Fibroblast of peridontal ligament (primary cell): ENCODE data around the gene RNF182.
A peak's percentile ranks its signal among the peaks of the same experiment; 100 is the strongest.
"Not testable (repeated sequence)": the region's sequence is repeated elsewhere in the genome, so short reads cannot be mapped to it uniquely, and the experiment has no call there.

ENCODE experiments used
- DNase-seq: peaks from one replicate; pipeline ENCODE4 v3.0.0-alpha.2; 2010; ENCODE audit errors: extremely low read depth

Gene RNF182

GRCh38 chr6:13965582-13966127 lies 40.9 kb downstream of the RNF182 start:
- DNase-seq = no peak

- no peak for DNase-seq
Observed at GRCh38 chr6:13971303-13971702, 46.6 kb downstream of the RNF182 start.

GRCh38 chr6:13972602-13973001 lies 47.9 kb downstream of the RNF182 start:
- DNase-seq = not testable (repeated sequence)

DNA sequence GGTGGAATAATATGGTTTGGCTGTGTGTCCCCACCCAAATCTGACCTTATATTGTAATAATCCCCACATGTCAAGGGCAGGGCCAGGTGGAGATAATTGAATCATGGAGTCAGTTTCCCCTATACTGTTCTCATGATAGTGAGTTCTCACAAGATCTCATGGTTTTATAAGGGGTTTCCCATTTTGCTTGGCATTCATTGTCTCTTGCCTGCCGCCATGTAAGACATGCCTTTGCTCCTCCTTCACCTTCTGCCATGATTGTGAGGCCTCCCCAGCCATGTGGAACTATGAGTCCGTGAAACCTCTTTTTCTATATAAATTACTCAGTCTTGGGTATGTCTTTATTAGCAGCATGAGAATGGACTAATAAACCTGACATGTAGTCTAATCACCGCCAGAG lies 48.7 kb downstream of the RNF182 start:
- not testable (repeated sequence) for DNase-seq

- no peak for DNase-seq
Observed at GRCh38 chr6:13978102-13978640, 53.4 kb downstream of the RNF182 start.

GRCh38 chr6:13978787-13979186 lies 54.0 kb downstream of the RNF182 start:
- no peak for DNase-seq

GRCh38 chr6:13979284-13980171 lies 54.8 kb downstream of the RNF182 start:
- DNase-seq = no peak

- no peak for DNase-seq
Observed at GRCh38 chr6:13980534-13980933, 55.8 kb downstream of the RNF182 start.

GRCh38 chr6:13985663-13986325 lies 61.0 kb downstream of the RNF182 start:
- no peak for DNase-seq

- DNase-seq = no peak
Observed at GRCh38 chr6:13986700-13987399, 62.1 kb downstream of the RNF182 start.

DNA sequence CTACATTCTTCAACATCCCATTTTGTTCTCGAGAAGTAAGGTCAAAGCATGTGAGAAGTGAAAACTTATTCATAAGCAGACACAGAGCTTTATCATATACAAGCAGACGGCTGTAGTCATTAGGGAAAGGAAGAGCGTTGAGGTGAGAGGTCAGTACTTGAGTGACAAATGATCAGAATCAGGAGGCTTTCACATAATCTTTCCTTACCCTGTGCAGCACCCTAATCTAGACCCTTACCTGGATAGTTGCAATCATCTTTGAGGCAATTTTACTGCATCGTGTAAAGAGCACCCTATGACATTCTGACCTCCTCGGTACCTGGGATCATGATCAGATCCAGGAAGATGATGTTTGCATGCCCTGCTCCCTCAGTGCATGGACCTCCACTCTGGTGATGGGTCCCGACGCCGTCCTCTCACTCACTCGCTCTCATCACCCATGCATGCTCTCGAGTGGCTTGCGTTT lies 62.7 kb downstream of the RNF182 start:
- DNase-seq = no peak

DNA sequence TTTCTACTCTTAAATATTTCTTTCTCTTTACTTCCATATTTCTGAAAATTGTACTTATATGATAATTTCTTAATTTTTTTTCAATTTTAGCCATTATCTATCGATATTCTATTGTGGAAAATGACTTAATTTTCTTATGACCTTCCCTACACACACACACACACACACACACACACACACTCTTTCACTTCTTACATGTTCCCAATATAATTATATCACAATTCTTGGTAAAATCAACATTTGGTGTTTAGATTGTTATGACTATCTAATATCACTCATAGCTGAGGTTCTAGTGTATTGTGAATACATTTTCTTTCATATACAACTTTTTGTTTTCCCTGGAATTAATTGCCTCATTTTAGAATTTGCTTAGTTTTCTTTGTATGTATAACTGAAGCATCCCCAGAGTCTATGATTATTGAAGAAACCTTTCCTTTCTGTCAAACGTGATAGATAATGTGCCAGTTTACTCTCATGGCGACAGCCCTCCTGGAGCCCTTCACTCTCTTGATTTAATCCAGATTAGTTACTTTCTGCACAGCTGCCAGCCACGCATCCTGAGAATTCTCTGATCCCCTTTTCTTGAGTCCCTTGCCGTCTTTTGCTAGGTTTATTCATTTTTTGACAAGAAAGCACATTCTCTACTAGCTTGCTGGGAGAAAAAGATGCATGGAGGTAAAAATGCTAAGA lies 63.4 kb downstream of the RNF182 start:
- no peak for DNase-seq

DNA sequence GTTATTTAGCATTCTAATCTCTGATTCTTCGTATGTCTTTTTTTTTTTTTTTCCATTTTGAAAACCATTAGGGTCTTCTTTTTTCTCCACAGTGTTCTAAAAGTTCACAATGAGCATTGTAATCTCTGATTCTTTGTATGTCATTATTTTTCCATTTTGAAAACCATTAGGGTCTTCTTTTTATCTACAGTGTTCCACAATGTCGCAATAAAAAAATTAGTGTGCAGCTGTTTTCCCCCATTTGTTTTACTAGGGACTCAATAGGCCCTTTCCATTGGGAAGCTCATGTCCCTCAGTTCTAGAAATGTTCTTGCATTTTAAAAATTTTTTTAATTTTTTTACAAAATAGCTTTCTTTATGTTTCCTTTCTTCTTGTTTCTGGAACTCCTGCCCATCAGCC lies 64.2 kb downstream of the RNF182 start:
- DNase-seq = no peak

DNA sequence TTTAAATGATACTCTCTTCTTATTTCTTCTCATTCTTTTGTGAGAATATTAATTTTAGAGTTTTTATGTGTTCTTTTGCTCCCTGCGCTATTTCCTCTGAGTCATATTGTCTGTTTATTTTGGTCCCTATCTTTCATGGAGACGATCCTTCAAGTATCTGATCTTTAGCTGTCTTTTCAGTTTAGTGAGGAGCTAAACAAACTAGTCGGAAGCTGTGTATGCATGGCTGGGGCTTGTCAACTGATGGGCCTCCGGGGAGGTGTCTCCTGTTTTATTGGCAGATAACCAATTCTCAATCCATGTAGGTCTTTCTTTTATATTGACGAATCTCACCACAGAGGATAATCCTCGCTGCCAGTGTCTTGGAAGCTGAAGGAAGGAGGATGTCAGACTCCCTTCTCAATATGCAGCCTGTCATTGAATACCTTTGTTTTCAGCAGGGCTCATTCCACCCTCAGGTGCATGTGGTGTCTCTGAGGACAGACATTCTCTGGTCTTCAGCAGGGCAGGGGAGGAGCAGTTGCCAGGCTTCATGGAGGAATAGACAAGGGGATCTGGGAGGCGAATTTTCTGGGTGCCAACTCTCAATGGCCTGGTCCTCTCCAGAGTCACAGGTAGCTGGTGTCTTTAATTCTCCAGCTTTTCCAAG lies 64.9 kb downstream of the RNF182 start:
- no peak for DNase-seq

DNA sequence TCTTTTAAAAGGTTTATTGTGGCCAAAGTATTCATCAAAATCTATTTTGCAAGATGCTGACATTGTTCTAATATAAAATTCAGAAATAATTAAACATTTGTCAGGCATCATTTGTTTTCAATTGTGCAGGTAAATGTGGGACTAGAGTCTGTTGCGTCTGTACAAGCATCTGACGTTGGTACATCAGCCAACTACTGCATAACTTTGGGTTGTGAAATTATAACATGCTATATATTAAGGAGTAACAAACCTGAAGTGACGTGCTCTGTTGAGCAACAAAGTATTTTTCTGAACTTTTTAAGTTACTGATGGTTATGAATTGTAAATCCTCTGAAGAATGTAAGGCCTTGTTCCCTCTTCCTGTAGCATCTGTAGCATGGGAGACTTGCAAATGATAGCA lies 66.0 kb downstream of the RNF182 start:
- no peak for DNase-seq

- no peak for DNase-seq
Observed at GRCh38 chr6:13991393-13991792, 66.6 kb downstream of the RNF182 start.

- DNase-seq = peak; percentile 40
Observed at GRCh38 chr6:13992417-13993055, 67.8 kb downstream of the RNF182 start.

- no peak for DNase-seq
Observed at GRCh38 chr6:13993416-13993815, 68.7 kb downstream of the RNF182 start.

GRCh38 chr6:13998356-13998755 lies 73.6 kb downstream of the RNF182 start:
- no peak for DNase-seq

- DNase-seq = no peak
Observed at GRCh38 chr6:14000901-14001300, 76.1 kb downstream of the RNF182 start.
